ENCODE results near the gene ARL2BP. TPM values are rescaled to one million over a fixed set of nuclear protein-coding genes. Genes with fewer than 3 reads are reported as not detected.

The ARL2BP gene
- total and polyA plus RNA-seq, 9 of the 15 experiments (the other 6 are each of a cell fraction or from before 2014, with no cell fraction given): 16.7 to 41.8 (median 27.2) TPM

Other genes with a start within 250 kb of the ARL2BP start
Only the 7 nearest of the 11 such genes appear.
- 7.0 and 7.3 TPM in 2 replicates for gene CPNE2, start 152.7 kb upstream of the ARL2BP start, total RNA-seq (2014; rRNA removed)
- 4.2 and 5.0 TPM in 2 replicates for gene CPNE2, start 152.7 kb upstream of the ARL2BP start, total RNA-seq (2014; rRNA removed; fragmentation: Illumina TruSeq; extraction: Trizol)
- 7.7 and 8.6 TPM in 2 replicates for gene CPNE2, start 152.7 kb upstream of the ARL2BP start, total RNA-seq (2015; rRNA removed; fragmentation: Illumina TruSeq; extraction: Trizol)
- 9.5 and 10.6 TPM in 2 replicates for gene CPNE2, start 152.7 kb upstream of the ARL2BP start, total RNA-seq (2021)
- gene CPNE2, start 152.7 kb upstream of the ARL2BP start, polyA plus RNA-seq (2011; rRNA removed): 13.9 and 26.9 TPM in 2 replicates
- 11.8 and 14.1 TPM in 2 replicates for gene CPNE2, start 152.7 kb upstream of the ARL2BP start, polyA plus RNA-seq (2014; fragmentation: Illumina TruSeq; extraction: Trizol)
- 1 to 10 TPM; 3.0 to 3.8 TPM for gene CPNE2, start 152.7 kb upstream of the ARL2BP start, polyA plus RNA-seq (2014; fragmentation: Nextera tagmentation; extraction: Ambion mirVana)
- gene CPNE2, start 152.7 kb upstream of the ARL2BP start, polyA plus RNA-seq (2014; rRNA removed): 11.7 and 14.0 TPM in 2 replicates
- gene PSME3IP1, start 59.2 kb upstream of the ARL2BP start, total RNA-seq (2014; rRNA removed): 76.9 and 85.5 TPM in 2 replicates
- 143 and 167 TPM in 2 replicates for gene PSME3IP1, start 59.2 kb upstream of the ARL2BP start, total RNA-seq (2014; rRNA removed; fragmentation: Illumina TruSeq; extraction: Trizol)
- gene PSME3IP1, start 59.2 kb upstream of the ARL2BP start, total RNA-seq (2015; rRNA removed; fragmentation: Illumina TruSeq; extraction: Trizol): 147 and 158 TPM in 2 replicates
- gene PSME3IP1, start 59.2 kb upstream of the ARL2BP start, total RNA-seq (2021): 104 and 106 TPM in 2 replicates
- 115 and 144 TPM in 2 replicates for gene PSME3IP1, start 59.2 kb upstream of the ARL2BP start, polyA plus RNA-seq (2011; rRNA removed)
- 155 and 187 TPM in 2 replicates for gene PSME3IP1, start 59.2 kb upstream of the ARL2BP start, polyA plus RNA-seq (2014; fragmentation: Illumina TruSeq; extraction: Trizol)
- 100 to 1,000 TPM in 1 of 2 experiments, 10 to 100 TPM in 1; 63.8 to 142 TPM for gene PSME3IP1, start 59.2 kb upstream of the ARL2BP start, polyA plus RNA-seq (2014; fragmentation: Nextera tagmentation; extraction: Ambion mirVana)
- 146 and 152 TPM in 2 replicates for gene PSME3IP1, start 59.2 kb upstream of the ARL2BP start, polyA plus RNA-seq (2014; rRNA removed)
- 14.5 and 20.0 TPM in 2 replicates for gene RSPRY1, start 58.9 kb upstream of the ARL2BP start, total RNA-seq (2014; rRNA removed)
- gene RSPRY1, start 58.9 kb upstream of the ARL2BP start, total RNA-seq (2014; rRNA removed; fragmentation: Illumina TruSeq; extraction: Trizol): 25.5 and 26.3 TPM in 2 replicates
- 25.2 and 27.8 TPM in 2 replicates for gene RSPRY1, start 58.9 kb upstream of the ARL2BP start, total RNA-seq (2015; rRNA removed; fragmentation: Illumina TruSeq; extraction: Trizol)
- 20.8 and 22.7 TPM in 2 replicates for gene RSPRY1, start 58.9 kb upstream of the ARL2BP start, total RNA-seq (2021)
- 25.4 and 28.0 TPM in 2 replicates for gene RSPRY1, start 58.9 kb upstream of the ARL2BP start, polyA plus RNA-seq (2011; rRNA removed)
- gene RSPRY1, start 58.9 kb upstream of the ARL2BP start, polyA plus RNA-seq (2014; fragmentation: Illumina TruSeq; extraction: Trizol): 17.6 and 23.1 TPM in 2 replicates
- 10 to 100 TPM; 10.2 to 13.4 TPM for gene RSPRY1, start 58.9 kb upstream of the ARL2BP start, polyA plus RNA-seq (2014; fragmentation: Nextera tagmentation; extraction: Ambion mirVana)
- 15.0 and 17.5 TPM in 2 replicates for gene RSPRY1, start 58.9 kb upstream of the ARL2BP start, polyA plus RNA-seq (2014; rRNA removed)
- 0.09 TPM in 1 of 2 replicates, not detected in the other for gene PLLP, start 39.4 kb downstream of the ARL2BP start, total RNA-seq (2014; rRNA removed)
- 0.11 and 0.22 TPM in 2 replicates for gene PLLP, start 39.4 kb downstream of the ARL2BP start, total RNA-seq (2014; rRNA removed; fragmentation: Illumina TruSeq; extraction: Trizol)
- gene PLLP, start 39.4 kb downstream of the ARL2BP start, total RNA-seq (2015; rRNA removed; fragmentation: Illumina TruSeq; extraction: Trizol): 0.11 and 0.51 TPM in 2 replicates
- 0.38 and 0.42 TPM in 2 replicates for gene PLLP, start 39.4 kb downstream of the ARL2BP start, total RNA-seq (2021)
- 0.96 and 1.2 TPM in 2 replicates for gene PLLP, start 39.4 kb downstream of the ARL2BP start, polyA plus RNA-seq (2011; rRNA removed)
- gene PLLP, start 39.4 kb downstream of the ARL2BP start, polyA plus RNA-seq (2014; fragmentation: Illumina TruSeq; extraction: Trizol): 0.25 and 0.42 TPM in 2 replicates
- under 1 TPM; 0.10 to 0.15 TPM for gene PLLP, start 39.4 kb downstream of the ARL2BP start, polyA plus RNA-seq (2014; fragmentation: Nextera tagmentation; extraction: Ambion mirVana)
- 0.27 and 1.7 TPM in 2 replicates for gene PLLP, start 39.4 kb downstream of the ARL2BP start, polyA plus RNA-seq (2014; rRNA removed)
- gene CCL22, start 113.5 kb downstream of the ARL2BP start, total RNA-seq (2014; rRNA removed): not detected in 2 replicates
- not detected in 2 replicates for gene CCL22, start 113.5 kb downstream of the ARL2BP start, total RNA-seq (2014; rRNA removed; fragmentation: Illumina TruSeq; extraction: Trizol)
- gene CCL22, start 113.5 kb downstream of the ARL2BP start, total RNA-seq (2015; rRNA removed; fragmentation: Illumina TruSeq; extraction: Trizol): not detected in 2 replicates
- 0.29 and 0.60 TPM in 2 replicates for gene CCL22, start 113.5 kb downstream of the ARL2BP start, total RNA-seq (2021)
- gene CCL22, start 113.5 kb downstream of the ARL2BP start, polyA plus RNA-seq (2011; rRNA removed): not detected in 2 replicates
- 0.10 TPM in 1 of 2 replicates, not detected in the other for gene CCL22, start 113.5 kb downstream of the ARL2BP start, polyA plus RNA-seq (2014; fragmentation: Illumina TruSeq; extraction: Trizol)
- under 1 TPM; 0.04 to 0.07 TPM for gene CCL22, start 113.5 kb downstream of the ARL2BP start, polyA plus RNA-seq (2014; fragmentation: Nextera tagmentation; extraction: Ambion mirVana)
- gene CCL22, start 113.5 kb downstream of the ARL2BP start, polyA plus RNA-seq (2014; rRNA removed): 0.04 TPM in 1 of 2 replicates, not detected in the other
- gene CX3CL1, start 127.2 kb downstream of the ARL2BP start, total RNA-seq (2014; rRNA removed): not detected in 2 replicates
- not detected in 2 replicates for gene CX3CL1, start 127.2 kb downstream of the ARL2BP start, total RNA-seq (2014; rRNA removed; fragmentation: Illumina TruSeq; extraction: Trizol)
- gene CX3CL1, start 127.2 kb downstream of the ARL2BP start, total RNA-seq (2015; rRNA removed; fragmentation: Illumina TruSeq; extraction: Trizol): not detected in 2 replicates
- gene CX3CL1, start 127.2 kb downstream of the ARL2BP start, total RNA-seq (2021): 0.09 and 0.16 TPM in 2 replicates
- gene CX3CL1, start 127.2 kb downstream of the ARL2BP start, polyA plus RNA-seq (2011; rRNA removed): not detected in 2 replicates
- not detected in 2 replicates for gene CX3CL1, start 127.2 kb downstream of the ARL2BP start, polyA plus RNA-seq (2014; fragmentation: Illumina TruSeq; extraction: Trizol)
- not detected for gene CX3CL1, start 127.2 kb downstream of the ARL2BP start, polyA plus RNA-seq (2014; fragmentation: Nextera tagmentation; extraction: Ambion mirVana)
- gene CX3CL1, start 127.2 kb downstream of the ARL2BP start, polyA plus RNA-seq (2014; rRNA removed): not detected in 2 replicates
- gene CCL17, start 159.5 kb downstream of the ARL2BP start, total RNA-seq (2014; rRNA removed): not detected in 2 replicates
- not detected in 2 replicates for gene CCL17, start 159.5 kb downstream of the ARL2BP start, total RNA-seq (2014; rRNA removed; fragmentation: Illumina TruSeq; extraction: Trizol)
- not detected in 2 replicates for gene CCL17, start 159.5 kb downstream of the ARL2BP start, total RNA-seq (2015; rRNA removed; fragmentation: Illumina TruSeq; extraction: Trizol)
- gene CCL17, start 159.5 kb downstream of the ARL2BP start, total RNA-seq (2021): not detected in 2 replicates
- gene CCL17, start 159.5 kb downstream of the ARL2BP start, polyA plus RNA-seq (2011; rRNA removed): not detected in 2 replicates
- gene CCL17, start 159.5 kb downstream of the ARL2BP start, polyA plus RNA-seq (2014; fragmentation: Illumina TruSeq; extraction: Trizol): not detected in 2 replicates
- not detected for gene CCL17, start 159.5 kb downstream of the ARL2BP start, polyA plus RNA-seq (2014; fragmentation: Nextera tagmentation; extraction: Ambion mirVana)
- gene CCL17, start 159.5 kb downstream of the ARL2BP start, polyA plus RNA-seq (2014; rRNA removed): not detected in 2 replicates

All from K562 (cell line).